ENCODE data around the gene LAMP1. TPM values are rescaled to one million over a fixed set of nuclear protein-coding genes. Genes with fewer than 3 reads are reported as not detected.

LAMP1 gene
- 121 and 130 TPM in 2 replicates for total RNA-seq

GRCh38 chr13:113296823-113297369, at the start of gene LAMP1:
TSS of gene LAMP1 (plus strand) at chr13:113297239. CDS start at chr13:113297435, 196 bp downstream.

Small RNA genes within 50 kb of the gene (small RNA-seq; reads per million reads assigned to genes)
- not detected for gene MIR8075

Other genes with a start within 250 kb of the LAMP1 start
- not detected in 2 replicates for gene F7, start 191.4 kb upstream of the LAMP1 start, total RNA-seq
- 0.40 TPM in 1 of 2 replicates, not detected in the other for gene F10, start 174.4 kb upstream of the LAMP1 start, total RNA-seq
- not detected in 2 replicates for gene PROZ, start 138.6 kb upstream of the LAMP1 start, total RNA-seq
- gene PCID2, start 88.6 kb upstream of the LAMP1 start, total RNA-seq, result 64.3 and 73.8 TPM in 2 replicates
- gene CUL4A, start 87.6 kb upstream of the LAMP1 start, total RNA-seq, result 130 and 131 TPM in 2 replicates
- gene GRTP1, start 66.9 kb downstream of the LAMP1 start, total RNA-seq, result 0.13 TPM in 1 of 2 replicates, not detected in the other
- 0.40 and 0.43 TPM in 2 replicates for gene ADPRHL1, start 156.2 kb downstream of the LAMP1 start, total RNA-seq
- 10.6 and 13.7 TPM in 2 replicates for gene DCUN1D2, start 193.5 kb downstream of the LAMP1 start, total RNA-seq